Neutrophil (primary cell): ENCODE results near the gene TFR2.

Source experiments
- H3K27ac ChIP-seq: fragments of 200-600 bp; sonication (generic); 2 replicates; pipeline ENCODE4 v1.5.1; 2016; ENCODE audit warnings: mild to moderate bottlenecking, moderate library complexity
- H3K27me3 ChIP-seq: fragments of 200-600 bp; sonication (generic); 2 replicates; pipeline ENCODE4 v1.6.0; 2016; ENCODE audit warnings: mild to moderate bottlenecking
- H3K36me3 ChIP-seq: fragments of 200-600 bp; sonication (generic); 2 replicates; pipeline ENCODE4 v1.5.1; 2017
- H3K4me1 ChIP-seq, 2 experiments: fragments of 200-600 bp in 1 of 2; sonication (generic) in 1 of 2; 1 replicate in 1 of 2; 2 replicates in 1 of 2; pipeline versions ENCODE4 v1.5.1 to v1.6.1; 2013 to 2016; ENCODE audit warnings: low read depth in 1 of 2, low read length in 1 of 2, mild to moderate bottlenecking in 1 of 2, moderate library complexity in 1 of 2; ENCODE audit not compliant: control insufficient read depth in 1 of 2, insufficient read depth in 1 of 2
- H3K4me3 ChIP-seq, 2 experiments: fragments of 200-600 bp in 1 of 2; sonication (generic) in 1 of 2; 1 replicate in 1 of 2; 2 replicates in 1 of 2; pipeline ENCODE4 v1.5.1; 2013 to 2016; ENCODE audit warnings: low read depth in 1 of 2, low read length in 1 of 2, mild to moderate bottlenecking in 1 of 2, moderate library complexity in 1 of 2
- H3K9me3 ChIP-seq: fragments of 200-600 bp; sonication (generic); 2 replicates; pipeline ENCODE4 v1.5.1; 2016
- TF ChIP-seq, protein P1 (sequence below): fragments of 200-600 bp; sonication (generic); IDR thresholded peaks from 2 replicates; pipeline ENCODE4 v1.5.1; 2016; ENCODE audit warnings: antibody characterized with exemption

The TFR2 gene

DNA sequence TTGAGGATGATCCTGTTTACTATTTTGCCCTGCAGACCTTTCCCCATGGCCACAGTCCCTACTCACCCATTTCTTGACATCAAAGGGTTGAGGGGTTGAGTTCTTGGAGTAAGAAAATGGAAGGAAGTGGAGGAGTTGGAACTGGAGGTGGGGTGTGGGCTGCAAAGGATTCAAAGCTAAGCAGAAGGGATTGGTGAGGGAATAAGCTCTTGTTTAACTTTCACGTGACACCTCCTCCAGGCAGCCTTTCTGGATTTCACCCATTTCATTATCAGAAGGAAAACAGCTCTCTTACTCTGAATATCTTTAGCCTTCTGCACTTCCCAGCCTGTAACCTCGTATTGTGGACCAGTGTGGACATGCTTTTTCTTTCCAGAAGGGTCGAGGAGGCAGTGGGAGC is 15.3 kb downstream of the TFR2 start:
- Histone ChIP-seq H3K4me3 (no peak overlapping the region), H3K27ac (no peak overlapping the region), H3K27me3 (peaks cover 55% of the 10 kb centered on the region), H3K9me3 (no peaks in the 10 kb centered on the region), H3K4me1 (peaks cover 4 to 10% of the 10 kb centered on the region in 2 experiments), H3K36me3 (no peaks in the 10 kb centered on the region)
- TF ChIP-seq, protein P1, sequence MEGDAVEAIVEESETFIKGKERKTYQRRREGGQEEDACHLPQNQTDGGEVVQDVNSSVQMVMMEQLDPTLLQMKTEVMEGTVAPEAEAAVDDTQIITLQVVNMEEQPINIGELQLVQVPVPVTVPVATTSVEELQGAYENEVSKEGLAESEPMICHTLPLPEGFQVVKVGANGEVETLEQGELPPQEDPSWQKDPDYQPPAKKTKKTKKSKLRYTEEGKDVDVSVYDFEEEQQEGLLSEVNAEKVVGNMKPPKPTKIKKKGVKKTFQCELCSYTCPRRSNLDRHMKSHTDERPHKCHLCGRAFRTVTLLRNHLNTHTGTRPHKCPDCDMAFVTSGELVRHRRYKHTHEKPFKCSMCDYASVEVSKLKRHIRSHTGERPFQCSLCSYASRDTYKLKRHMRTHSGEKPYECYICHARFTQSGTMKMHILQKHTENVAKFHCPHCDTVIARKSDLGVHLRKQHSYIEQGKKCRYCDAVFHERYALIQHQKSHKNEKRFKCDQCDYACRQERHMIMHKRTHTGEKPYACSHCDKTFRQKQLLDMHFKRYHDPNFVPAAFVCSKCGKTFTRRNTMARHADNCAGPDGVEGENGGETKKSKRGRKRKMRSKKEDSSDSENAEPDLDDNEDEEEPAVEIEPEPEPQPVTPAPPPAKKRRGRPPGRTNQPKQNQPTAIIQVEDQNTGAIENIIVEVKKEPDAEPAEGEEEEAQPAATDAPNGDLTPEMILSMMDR = no peak

DNA sequence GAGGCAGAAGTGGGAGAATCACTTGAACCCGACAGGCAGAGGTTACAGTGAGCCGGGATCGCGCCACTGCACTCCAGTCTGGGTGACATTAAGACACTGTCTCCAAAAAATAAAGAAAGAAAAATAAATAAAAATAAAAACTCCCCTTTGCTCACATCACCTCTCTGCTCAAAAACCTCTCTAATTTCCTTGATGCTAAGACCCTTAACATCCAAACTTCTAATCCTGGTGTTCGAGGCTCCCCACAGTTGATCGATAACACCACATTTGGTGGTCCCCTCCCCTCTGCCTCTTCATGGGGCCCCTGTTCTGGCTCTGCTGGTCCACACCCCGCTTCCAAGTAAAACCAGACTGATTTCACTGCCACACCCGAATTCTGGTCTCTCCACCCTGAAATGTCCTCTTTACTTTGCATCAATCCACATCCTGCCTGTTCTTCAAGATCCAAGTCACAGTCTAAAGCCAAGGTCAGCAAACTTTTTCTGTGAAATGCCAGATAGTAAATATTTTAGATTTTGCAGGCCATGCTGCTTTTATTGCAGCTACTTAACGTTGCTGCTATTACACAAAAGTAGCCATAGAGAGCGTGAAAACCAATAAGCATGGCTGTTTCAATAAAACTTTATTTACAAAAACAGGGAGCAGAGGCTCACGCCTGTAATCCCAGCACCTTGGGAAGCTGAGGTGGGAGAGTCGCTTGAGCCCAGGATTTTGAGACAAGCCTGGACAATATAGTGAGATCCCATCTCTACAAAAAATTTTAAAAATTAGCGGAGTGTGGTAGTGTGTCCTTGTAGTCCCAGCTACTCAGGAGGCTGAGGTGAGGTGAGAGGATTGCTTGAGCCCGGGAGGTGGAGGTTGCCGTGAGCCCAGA is 17.2 kb downstream of the TFR2 start:
- Histone ChIP-seq H3K4me3 (no peak overlapping the region), H3K27ac (no peak overlapping the region), H3K4me1 (peaks cover 4 to 10% of the 10 kb centered on the region in 2 experiments), H3K27me3 (peaks cover 45% of the 10 kb centered on the region), H3K9me3 (no peaks in the 10 kb centered on the region), H3K36me3 (no peaks in the 10 kb centered on the region)
- TF ChIP-seq, protein P1 = no peak

DNA sequence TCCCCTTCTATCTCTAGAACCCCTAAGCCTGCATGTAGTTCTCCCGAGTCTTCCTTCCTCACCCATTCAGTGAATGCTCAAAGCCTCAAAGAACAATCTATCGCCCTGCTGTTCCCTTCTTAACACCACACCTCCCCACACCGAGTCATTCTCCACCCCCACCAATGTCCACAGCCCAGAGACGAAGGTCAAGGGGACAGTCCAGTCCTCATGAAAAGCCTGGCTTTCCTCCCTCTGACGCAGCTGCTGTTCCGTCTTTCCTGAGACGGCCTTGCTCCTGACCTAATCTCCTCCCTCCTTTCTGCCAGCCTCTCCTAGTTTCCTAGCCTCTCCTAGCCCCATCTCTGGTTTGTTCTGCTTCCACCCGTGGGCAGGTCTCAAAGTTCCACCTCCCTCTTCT is 19.8 kb downstream of the TFR2 start:
- TF ChIP-seq, protein P1 = no peak
- Histone ChIP-seq H3K4me3 (no peak overlapping the region), H3K4me1 (peaks cover 0 to 5% of the 10 kb centered on the region in 2 experiments), H3K27ac (no peak overlapping the region), H3K9me3 (no peaks in the 10 kb centered on the region), H3K27me3 (peaks cover 27% of the 10 kb centered on the region), H3K36me3 (no peaks in the 10 kb centered on the region)

DNA sequence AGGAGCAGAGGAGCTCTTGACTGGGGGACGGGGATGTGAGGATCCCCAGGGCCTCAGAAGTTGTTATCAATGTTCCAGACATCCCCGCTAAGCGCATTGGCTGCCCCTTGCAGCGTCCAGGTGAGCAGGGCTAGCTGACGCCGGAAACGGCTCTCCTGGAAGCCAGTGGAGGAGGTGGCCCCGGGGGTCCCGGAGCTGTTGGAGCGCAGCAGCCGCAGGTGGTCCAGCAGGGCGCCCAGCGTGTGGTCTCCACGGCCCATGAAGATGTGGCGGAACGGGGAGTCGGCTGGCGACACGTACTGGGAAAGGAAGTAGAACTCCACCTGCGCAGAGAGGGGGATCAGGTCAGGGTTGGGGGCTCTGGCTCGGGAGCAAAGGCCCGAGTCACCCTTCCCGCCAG is 20.5 kb downstream of the TFR2 start:
- H3K9me3 ChIP-seq = no peaks in the 10 kb centered on the region
- H3K4me1 ChIP-seq = no peaks in the 10 kb centered on the region
- no peak overlapping the region for H3K4me3 ChIP-seq
- H3K27me3 ChIP-seq = peaks cover 19% of the 10 kb centered on the region
- TF ChIP-seq, protein P1 = no peak
- peaks cover 1% of the 10 kb centered on the region for H3K36me3 ChIP-seq
- H3K27ac ChIP-seq = no peak overlapping the region

DNA sequence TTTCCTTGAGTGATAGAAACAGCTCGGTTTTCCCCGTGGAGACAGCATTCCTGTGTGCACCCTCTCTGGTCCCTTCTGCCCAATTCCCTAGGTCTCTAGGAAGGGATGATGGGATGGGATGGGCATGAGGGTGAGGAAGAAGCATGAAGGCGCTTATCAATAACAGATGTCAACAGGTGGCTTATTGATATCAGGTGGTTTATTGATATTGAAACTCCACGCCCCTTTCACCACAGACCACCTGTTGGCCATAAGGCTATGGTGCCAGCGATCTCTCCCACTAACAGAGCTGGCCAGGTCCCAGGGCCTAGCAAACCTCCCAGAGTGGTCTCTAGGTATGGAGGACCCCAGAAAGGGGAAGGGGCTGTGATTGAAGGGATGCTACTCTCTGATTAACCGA is 21.1 kb downstream of the TFR2 start:
- Histone ChIP-seq H3K4me1 (no peaks in the 10 kb centered on the region), H3K27me3 (peaks cover 13% of the 10 kb centered on the region), H3K36me3 (peaks cover 7% of the 10 kb centered on the region), H3K9me3 (no peaks in the 10 kb centered on the region), H3K4me3 (no peak overlapping the region), H3K27ac (no peak overlapping the region)
- TF ChIP-seq, protein P1 = no peak
